Kasumi-1 (cell line): ENCODE results near the gene SNX6.
"Not testable (repeated sequence)": the region's sequence is repeated elsewhere in the genome, so short reads cannot be mapped to it uniquely, and the experiment has no call there.

Source experiments
- DNase-seq, 2 experiments: peaks; one replicate each; lab custom pipeline; 2025; lab: John Stamatoyannopoulos, UW

The SNX6 gene

GRCh38 chr14:34634360-34634771 is 4.4 kb upstream of the SNX6 start:
- not testable (repeated sequence) for DNase-seq

- DNase-seq: no peak
Observed at GRCh38 chr14:34633742-34634141, 3.8 kb upstream of the SNX6 start.

GRCh38 chr14:34632411-34632978 is 2.5 kb upstream of the SNX6 start:
- no peak for DNase-seq

- DNase-seq: no peak
Observed at GRCh38 chr14:34629344-34629656, 648 bp downstream of the SNX6 start.

- no peak for DNase-seq
Observed at GRCh38 chr14:34628681-34629135, 1.2 kb downstream of the SNX6 start.

GRCh38 chr14:34623506-34623905 is 6.4 kb downstream of the SNX6 start:
- DNase-seq: no peak

- DNase-seq: no peak
Observed at GRCh38 chr14:34620839-34621238, 9.1 kb downstream of the SNX6 start.

- DNase-seq: no peak
Observed at GRCh38 chr14:34620115-34620514, 9.8 kb downstream of the SNX6 start.

- DNase-seq: no peak
Observed at GRCh38 chr14:34619471-34619870, 10.5 kb downstream of the SNX6 start.

- no peak for DNase-seq
Observed at GRCh38 chr14:34616360-34616759, 13.6 kb downstream of the SNX6 start.

- DNase-seq: no peak
Observed at GRCh38 chr14:34615507-34615906, 14.4 kb downstream of the SNX6 start.

- DNase-seq: no peak
Observed at GRCh38 chr14:34614638-34615037, 15.3 kb downstream of the SNX6 start.

- no peak for DNase-seq
Observed at GRCh38 chr14:34610101-34610500, 19.8 kb downstream of the SNX6 start.

- no peak for DNase-seq
Observed at GRCh38 chr14:34605461-34605860, 24.5 kb downstream of the SNX6 start.

- peak in 1 of 2 experiments; percentile 8 for DNase-seq
Observed at GRCh38 chr14:34604995-34605394, 25.0 kb downstream of the SNX6 start.

- DNase-seq: no peak
Observed at GRCh38 chr14:34596891-34597290, 33.1 kb downstream of the SNX6 start.

GRCh38 chr14:34593740-34594375 is 36.1 kb downstream of the SNX6 start:
- no peak for DNase-seq

- no peak for DNase-seq
Observed at GRCh38 chr14:34592623-34593022, 37.3 kb downstream of the SNX6 start.

GRCh38 chr14:34583525-34583924 is 46.4 kb downstream of the SNX6 start:
- DNase-seq: no peak

GRCh38 chr14:34582117-34582680 is 47.7 kb downstream of the SNX6 start:
- no peak for DNase-seq

GRCh38 chr14:34580381-34580780 is 49.6 kb downstream of the SNX6 start:
- DNase-seq: no peak

- DNase-seq: no peak
Observed at GRCh38 chr14:34571771-34572170, 58.2 kb downstream of the SNX6 start.

GRCh38 chr14:34569750-34570149 is 60.2 kb downstream of the SNX6 start:
- no peak for DNase-seq

GRCh38 chr14:34568803-34569202 is 61.1 kb downstream of the SNX6 start:
- DNase-seq: no peak
